ENCODE data around the gene ZNF774.

ZNF774 gene

DNA sequence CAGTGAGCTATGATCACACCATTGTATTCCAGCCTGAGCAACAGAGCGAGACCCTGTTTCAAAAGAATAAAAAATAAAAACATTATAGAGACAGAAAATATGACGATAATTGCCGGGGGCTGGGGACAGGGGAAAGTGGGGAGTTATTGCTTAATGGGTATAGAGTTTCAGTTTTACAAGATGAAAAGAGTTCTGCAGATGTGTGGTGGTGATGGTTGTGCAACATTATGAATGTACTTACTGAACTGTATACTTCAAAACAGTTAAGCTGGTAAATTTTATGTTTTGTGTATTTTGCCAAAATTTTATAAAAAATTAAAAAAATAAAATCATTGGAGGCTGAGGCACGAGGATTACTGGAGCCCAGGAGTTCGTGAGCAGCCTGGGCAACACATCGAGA, 24.8 kb upstream of the ZNF774 start:
- TF ChIP-seq, protein P1, sequence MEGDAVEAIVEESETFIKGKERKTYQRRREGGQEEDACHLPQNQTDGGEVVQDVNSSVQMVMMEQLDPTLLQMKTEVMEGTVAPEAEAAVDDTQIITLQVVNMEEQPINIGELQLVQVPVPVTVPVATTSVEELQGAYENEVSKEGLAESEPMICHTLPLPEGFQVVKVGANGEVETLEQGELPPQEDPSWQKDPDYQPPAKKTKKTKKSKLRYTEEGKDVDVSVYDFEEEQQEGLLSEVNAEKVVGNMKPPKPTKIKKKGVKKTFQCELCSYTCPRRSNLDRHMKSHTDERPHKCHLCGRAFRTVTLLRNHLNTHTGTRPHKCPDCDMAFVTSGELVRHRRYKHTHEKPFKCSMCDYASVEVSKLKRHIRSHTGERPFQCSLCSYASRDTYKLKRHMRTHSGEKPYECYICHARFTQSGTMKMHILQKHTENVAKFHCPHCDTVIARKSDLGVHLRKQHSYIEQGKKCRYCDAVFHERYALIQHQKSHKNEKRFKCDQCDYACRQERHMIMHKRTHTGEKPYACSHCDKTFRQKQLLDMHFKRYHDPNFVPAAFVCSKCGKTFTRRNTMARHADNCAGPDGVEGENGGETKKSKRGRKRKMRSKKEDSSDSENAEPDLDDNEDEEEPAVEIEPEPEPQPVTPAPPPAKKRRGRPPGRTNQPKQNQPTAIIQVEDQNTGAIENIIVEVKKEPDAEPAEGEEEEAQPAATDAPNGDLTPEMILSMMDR (IDR thresholded peaks at IDR 0.05; ENCODE audit: low read length, missing control alignments): no peak
- H3K4me3 ChIP-seq (replicated peaks; ENCODE audit: low read depth, low read length): no peak overlapping the region
- DNase-seq (ENCODE audit: low read depth): no peak

DNA sequence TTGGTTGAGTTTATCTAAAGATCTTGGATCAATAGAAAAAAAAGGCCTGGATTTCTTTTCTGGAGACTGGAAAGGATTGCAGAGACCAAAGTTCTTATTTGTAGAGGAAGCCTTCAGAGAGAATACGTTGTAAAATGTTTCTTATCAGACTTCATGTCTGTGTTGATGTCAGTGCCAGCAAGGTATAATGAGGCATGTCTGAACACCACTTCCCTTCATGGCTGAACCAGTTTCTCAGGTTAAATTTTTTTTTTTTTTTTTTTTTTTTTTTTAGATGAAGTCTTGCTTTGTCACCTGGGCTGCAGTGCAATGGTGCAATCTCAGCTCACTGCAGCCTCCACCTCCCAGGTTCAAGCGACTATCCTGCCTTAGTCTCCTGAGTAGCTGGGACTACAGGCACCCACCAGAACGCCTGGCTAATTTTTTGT, 17.8 kb upstream of the ZNF774 start:
- H3K4me3 ChIP-seq (replicated peaks; ENCODE audit: low read depth, low read length): no peak overlapping the region
- TF ChIP-seq, protein P1 (IDR thresholded peaks at IDR 0.05; ENCODE audit: low read length, missing control alignments): no peak
- DNase-seq (ENCODE audit: low read depth): no peak

DNA sequence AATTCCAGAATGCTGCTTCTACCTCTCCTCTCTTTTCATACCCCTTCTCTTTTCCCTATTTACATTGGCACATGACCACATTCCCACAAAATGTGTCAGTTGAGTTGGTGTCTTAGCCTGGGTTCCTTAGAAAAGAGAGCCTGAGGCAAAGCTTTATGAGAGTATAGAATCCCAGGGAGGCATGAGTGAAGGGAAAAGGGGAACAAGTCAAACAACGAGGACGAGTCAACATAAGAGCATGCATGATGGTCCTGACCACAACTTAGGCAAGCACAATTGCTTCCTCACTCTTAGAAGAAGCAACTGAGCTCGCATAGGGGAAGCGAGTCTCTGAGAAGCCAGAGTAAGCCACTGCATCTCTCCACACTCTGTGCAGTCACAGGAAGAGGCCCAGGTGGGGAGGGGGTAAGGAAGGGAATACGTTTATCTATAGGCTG, 15.4 kb upstream of the ZNF774 start:
- H3K4me3 ChIP-seq (replicated peaks; ENCODE audit: low read depth, low read length): no peak overlapping the region
- DNase-seq (ENCODE audit: low read depth): no peak
- TF ChIP-seq, protein P1 (IDR thresholded peaks at IDR 0.05; ENCODE audit: low read length, missing control alignments): no peak

DNA sequence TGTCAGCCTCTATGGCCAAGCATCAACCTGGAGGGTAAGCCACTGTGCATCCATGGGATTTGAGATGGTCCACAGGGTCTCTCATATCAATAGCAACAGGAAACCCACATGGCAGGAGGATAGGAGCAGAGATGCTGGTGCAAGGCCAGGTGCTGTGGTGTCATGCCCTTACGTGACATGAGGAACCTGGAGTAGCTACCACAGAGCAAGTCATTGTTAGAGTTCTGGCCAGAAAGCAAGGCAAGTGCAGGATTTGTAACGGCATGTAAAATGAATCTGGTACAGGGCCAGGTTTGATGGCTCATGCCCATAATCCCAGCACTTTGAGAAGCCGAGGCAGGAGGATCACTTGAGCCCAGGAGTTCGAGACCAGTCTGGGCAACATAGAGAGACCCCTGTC, 14.8 kb upstream of the ZNF774 start:
- no peak for DNase-seq (ENCODE audit: low read depth)
- TF ChIP-seq, protein P1 (IDR thresholded peaks at IDR 0.05; ENCODE audit: low read length, missing control alignments): no peak
- no peak overlapping the region for H3K4me3 ChIP-seq (replicated peaks; ENCODE audit: low read depth, low read length)

DNA sequence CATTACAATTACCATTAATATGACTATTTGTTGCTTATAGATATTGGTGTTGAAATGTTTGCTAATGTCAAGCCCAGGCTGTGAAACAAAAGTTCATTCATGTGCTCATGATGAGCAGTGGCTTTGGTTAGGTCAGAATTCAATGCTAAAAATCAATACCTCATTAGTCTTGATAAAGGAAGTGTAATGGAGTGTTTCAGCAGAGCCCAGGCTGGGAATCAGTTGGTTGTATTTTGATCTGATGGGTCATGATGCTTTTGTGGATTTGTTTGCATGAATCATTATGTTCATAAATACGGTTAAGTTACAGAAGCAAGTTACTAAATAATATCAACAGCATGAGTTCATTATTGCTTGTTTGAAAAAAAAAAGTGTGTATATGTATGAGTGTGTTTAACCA, 13.6 kb upstream of the ZNF774 start:
- no peak overlapping the region for H3K4me3 ChIP-seq (replicated peaks; ENCODE audit: low read depth, low read length)
- no peak for DNase-seq (ENCODE audit: low read depth)
- TF ChIP-seq, protein P1 (IDR thresholded peaks at IDR 0.05; ENCODE audit: low read length, missing control alignments): no peak

DNA sequence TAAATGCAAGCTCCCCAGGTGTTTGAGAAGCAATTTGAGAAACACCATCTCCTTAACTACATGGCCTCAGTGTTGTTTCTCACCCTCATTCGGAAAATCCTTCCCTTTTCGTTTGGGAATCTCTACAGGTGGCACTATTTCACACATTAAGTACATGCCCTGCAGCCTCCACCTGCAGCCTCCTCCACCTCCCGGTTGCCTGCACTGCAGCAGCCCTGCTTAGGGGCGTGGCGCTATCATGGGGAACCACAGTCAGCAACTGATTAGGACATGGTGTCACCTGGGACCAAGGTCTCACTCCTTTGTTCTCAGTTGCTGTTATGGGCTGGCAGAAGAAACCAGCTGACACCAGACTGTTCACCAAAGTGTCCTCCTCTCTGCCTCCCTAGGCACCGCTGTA, 11.7 kb upstream of the ZNF774 start:
- no peak overlapping the region for H3K4me3 ChIP-seq (replicated peaks; ENCODE audit: low read depth, low read length)
- no peak for DNase-seq (ENCODE audit: low read depth)
- TF ChIP-seq, protein P1 (IDR thresholded peaks at IDR 0.05; ENCODE audit: low read length, missing control alignments): no peak

DNA sequence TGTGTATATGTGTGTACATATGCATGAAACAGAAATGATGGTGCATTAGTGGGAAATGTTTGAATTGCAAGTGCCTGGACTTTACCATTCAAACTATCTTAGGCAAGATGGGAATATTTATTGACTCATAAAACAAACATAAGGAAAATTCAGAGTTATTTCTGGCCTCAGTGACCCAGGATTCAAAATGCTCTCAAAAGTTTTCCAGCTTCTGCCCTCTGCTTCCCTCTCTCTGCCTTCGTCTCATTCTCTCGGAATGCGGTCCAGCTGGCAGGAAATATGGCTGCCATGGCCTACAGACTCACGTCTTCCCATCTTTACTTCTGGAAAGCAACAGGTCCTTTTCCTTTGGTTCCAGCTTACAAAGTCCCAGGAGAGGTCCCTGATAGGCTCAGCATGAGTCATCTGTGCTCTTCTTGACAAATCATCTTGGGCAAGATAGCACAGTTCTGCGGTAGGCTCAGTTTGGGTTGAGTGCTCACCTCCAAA, 8.7 kb upstream of the ZNF774 start:
- H3K4me3 ChIP-seq (replicated peaks; ENCODE audit: low read depth, low read length): no peak overlapping the region
- DNase-seq (ENCODE audit: low read depth): peak; percentile 46
- TF ChIP-seq, protein P1 (IDR thresholded peaks at IDR 0.05; ENCODE audit: low read length, missing control alignments): no peak
